H1 (cell line): ENCODE results near the gene NBAS.

ENCODE experiments used
- CHD1 ChIP-seq: IDR thresholded peaks from 2 replicates; pipeline ENCODE4 v1.6.1; 2012; ENCODE audit warnings: low read depth, low read length, improper control_type of control experiment
- CTCF ChIP-seq, 3 experiments: IDR thresholded peaks; 1 replicate in 2 of 3; 2 replicates in 1 of 3; pipeline versions ENCODE4 v1.5.1 to v1.6.1; 2011; ENCODE audit warnings: low read length in 3 of 3, mild to moderate bottlenecking in 3 of 3, inconsistent platforms in 2 of 3, low read depth in 1 of 3, moderate library complexity in 1 of 3; ENCODE audit not compliant: insufficient read depth in 1 of 3; ENCODE audit errors: control extremely low read depth in 1 of 3
- KDM1A ChIP-seq: fragments of 200-600, 300-600 bp; sonication (generic); IDR thresholded peaks from 2 replicates; pipeline ENCODE4 v1.7.1; 2016; ENCODE audit warnings: mild to moderate bottlenecking, low read length, borderline replicate concordance
- POLR2A ChIP-seq, 2 experiments: IDR thresholded peaks; 1 replicate in 1 of 2; 2 replicates in 1 of 2; pipeline ENCODE4 v1.6.1; 2011; ENCODE audit warnings: low read depth in 2 of 2, low read length in 2 of 2, mild to moderate bottlenecking in 2 of 2; ENCODE audit errors: control extremely low read depth in 1 of 2
- RAD21 ChIP-seq, 2 experiments: IDR thresholded peaks in 1 of 2; conservative IDR thresholded peaks in 1 of 2; 2 replicates each; pipeline ENCODE4 v1.6.1; 2011; ENCODE audit warnings: low read depth in 2 of 2, low read length in 2 of 2, improper control_type of control experiment in 1 of 2, inconsistent platforms in 1 of 2, mild to moderate bottlenecking in 1 of 2, moderate library complexity in 1 of 2
- TAF1 ChIP-seq: IDR thresholded peaks from 2 replicates; pipeline ENCODE4 v1.6.1; 2011; ENCODE audit warnings: mild to moderate bottlenecking, low read depth, low read length

GRCh38 chr2:15553951-15554350, 7.2 kb downstream of the NBAS start:
- TF ChIP-seq CTCF (IDR thresholded peaks at IDR 0.05; ENCODE audit: control extremely low read depth in 1 of 3, insufficient read depth in 1 of 3, low read depth in 1 of 3, low read length in 3 of 3), result no peak
- TF ChIP-seq RAD21 (IDR thresholded peaks at IDR 0.05 in 1 of 2, conservative IDR thresholded peaks at IDR 0.05 in 1 of 2; ENCODE audit: low read depth in 2 of 2, low read length in 2 of 2), result no peak
- TF ChIP-seq KDM1A, result no peak
- TF ChIP-seq CHD1, result no peak
- TF ChIP-seq POLR2A (IDR thresholded peaks at IDR 0.05; ENCODE audit: control extremely low read depth in 1 of 2, low read depth in 2 of 2, low read length in 2 of 2), result no peak
- no peak for TF ChIP-seq TAF1
